ENCODE data around the gene KCNQ5.

The KCNQ5 gene

DNA sequence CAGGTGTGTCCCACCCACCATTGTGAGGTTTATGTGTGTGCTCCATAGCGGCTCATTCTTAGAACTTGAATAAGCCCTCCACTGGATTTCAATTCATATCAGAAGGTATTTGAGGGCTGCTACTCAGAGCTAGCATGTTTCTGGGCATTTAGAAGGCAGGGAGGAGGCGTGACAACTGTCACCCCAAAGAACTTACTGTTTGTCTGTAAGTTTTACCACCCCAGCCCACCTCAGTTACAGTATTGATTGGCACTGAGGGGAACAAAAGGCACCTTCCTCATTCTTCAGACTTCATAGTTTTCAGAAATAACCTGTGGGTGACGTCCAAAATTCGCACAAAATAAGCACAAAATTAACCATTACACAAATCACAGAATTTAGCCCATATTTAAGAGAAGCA lies 521.7 kb downstream of the KCNQ5 start:
- H3K27me3 ChIP-seq, result no peaks in the 10 kb centered on the region
- no peaks in the 10 kb centered on the region for H3K36me3 ChIP-seq
- intact Hi-C loops (cut with DNase I; ENCODE audit: low total_unique reads), result no loop called here
- no peak overlapping the region for H3K27ac ChIP-seq
- no peaks in the 10 kb centered on the region for H3K4me1 ChIP-seq
- TF ChIP-seq, protein P1, sequence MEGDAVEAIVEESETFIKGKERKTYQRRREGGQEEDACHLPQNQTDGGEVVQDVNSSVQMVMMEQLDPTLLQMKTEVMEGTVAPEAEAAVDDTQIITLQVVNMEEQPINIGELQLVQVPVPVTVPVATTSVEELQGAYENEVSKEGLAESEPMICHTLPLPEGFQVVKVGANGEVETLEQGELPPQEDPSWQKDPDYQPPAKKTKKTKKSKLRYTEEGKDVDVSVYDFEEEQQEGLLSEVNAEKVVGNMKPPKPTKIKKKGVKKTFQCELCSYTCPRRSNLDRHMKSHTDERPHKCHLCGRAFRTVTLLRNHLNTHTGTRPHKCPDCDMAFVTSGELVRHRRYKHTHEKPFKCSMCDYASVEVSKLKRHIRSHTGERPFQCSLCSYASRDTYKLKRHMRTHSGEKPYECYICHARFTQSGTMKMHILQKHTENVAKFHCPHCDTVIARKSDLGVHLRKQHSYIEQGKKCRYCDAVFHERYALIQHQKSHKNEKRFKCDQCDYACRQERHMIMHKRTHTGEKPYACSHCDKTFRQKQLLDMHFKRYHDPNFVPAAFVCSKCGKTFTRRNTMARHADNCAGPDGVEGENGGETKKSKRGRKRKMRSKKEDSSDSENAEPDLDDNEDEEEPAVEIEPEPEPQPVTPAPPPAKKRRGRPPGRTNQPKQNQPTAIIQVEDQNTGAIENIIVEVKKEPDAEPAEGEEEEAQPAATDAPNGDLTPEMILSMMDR (IDR thresholded peaks at IDR 0.05), result no peak
- no peaks in the 10 kb centered on the region for H3K9me3 ChIP-seq
- DNase-seq, result no peak
- no peak overlapping the region for H3K4me3 ChIP-seq

GRCh38 chr6:73144516-73144915 lies 522.7 kb downstream of the KCNQ5 start:
- no peaks in the 10 kb centered on the region for H3K9me3 ChIP-seq
- no peaks in the 10 kb centered on the region for H3K27me3 ChIP-seq
- intact Hi-C loops (cut with DNase I; ENCODE audit: low total_unique reads), result no loop called here
- no peaks in the 10 kb centered on the region for H3K36me3 ChIP-seq
- no peak overlapping the region for H3K4me3 ChIP-seq
- no peak overlapping the region for H3K27ac ChIP-seq
- TF ChIP-seq, protein P1 (IDR thresholded peaks at IDR 0.05), result no peak
- no peak for DNase-seq
- no peaks in the 10 kb centered on the region for H3K4me1 ChIP-seq

- TF ChIP-seq, protein P1 (IDR thresholded peaks at IDR 0.05), result no peak
Measured at GRCh38 chr6:73145690-73146089, 523.8 kb downstream of the KCNQ5 start.

DNA sequence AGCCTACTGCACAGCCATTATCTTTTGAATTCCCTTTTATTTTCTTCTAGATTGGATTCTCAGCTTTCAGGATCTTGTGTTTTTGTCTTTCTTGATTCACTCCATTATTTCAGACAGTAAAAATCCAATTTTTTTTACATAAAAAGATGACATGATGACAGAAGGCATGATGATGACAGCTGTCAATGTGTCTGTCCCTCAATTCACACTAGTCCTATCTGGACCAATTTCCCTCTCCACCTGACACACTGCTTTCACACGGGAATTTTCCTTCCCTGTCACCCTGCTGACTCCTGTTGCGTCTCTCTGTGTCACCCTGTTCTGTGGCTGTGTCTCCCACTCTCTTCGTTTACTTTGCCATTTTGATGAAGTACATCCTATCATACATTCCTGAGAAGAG lies 529.9 kb downstream of the KCNQ5 start:
- H3K9me3 ChIP-seq, result no peaks in the 10 kb centered on the region
- TF ChIP-seq, protein P1 (IDR thresholded peaks at IDR 0.05), result no peak
- no peak overlapping the region for H3K4me3 ChIP-seq
- H3K27ac ChIP-seq, result no peak overlapping the region
- no peaks in the 10 kb centered on the region for H3K27me3 ChIP-seq
- DNase-seq, result no peak
- H3K36me3 ChIP-seq, result no peaks in the 10 kb centered on the region
- intact Hi-C loops (cut with DNase I; ENCODE audit: low total_unique reads), result no loop called here
- H3K4me1 ChIP-seq, result no peaks in the 10 kb centered on the region

More at GRCh38 chr6:73145690-73146089, 523.8 kb downstream of the KCNQ5 start:
- Histone ChIP-seq H3K9me3 (no peaks in the 10 kb centered on the region), H3K27ac (no peak overlapping the region), H3K36me3 (no peaks in the 10 kb centered on the region), H3K4me3 (no peak overlapping the region), H3K4me1 (no peaks in the 10 kb centered on the region), H3K27me3 (no peaks in the 10 kb centered on the region)
- no peak for DNase-seq
- intact Hi-C loops (cut with DNase I; ENCODE audit: low total_unique reads), result no loop called here

- H3K27ac ChIP-seq, result no peak overlapping the region
- intact Hi-C loops (cut with DNase I; ENCODE audit: low total_unique reads), result no loop called here
- H3K4me1 ChIP-seq, result no peaks in the 10 kb centered on the region
- H3K4me3 ChIP-seq, result no peak overlapping the region
- H3K27me3 ChIP-seq, result no peaks in the 10 kb centered on the region
- TF ChIP-seq, protein P1 (IDR thresholded peaks at IDR 0.05), result no peak
- no peaks in the 10 kb centered on the region for H3K36me3 ChIP-seq
- no peaks in the 10 kb centered on the region for H3K9me3 ChIP-seq
- no peak for DNase-seq
Measured at GRCh38 chr6:73152556-73152955, 530.7 kb downstream of the KCNQ5 start.
